IMR-90 (cell line): Measurements from ENCODE around the gene CGRRF1. TPM values are rescaled to one million over a fixed set of nuclear protein-coding genes. Genes with fewer than 3 reads are reported as not detected.

Experiments
- ATAC-seq: fragments of 200-7000 bp; cut with Tn5 transposase; 2 replicates; pipeline ENCODE4 v1.9.1; 2020; ENCODE audit warnings: low read depth, mild to moderate bottlenecking, moderate library complexity
- BruUV-seq: library from RNA; stranded (reverse); fragments of 400-500 nt; replicated peaks from 2 replicates; lab custom pipeline; 2021; lab: Mats Ljungman, UMichigan
- CTCF ChIA-PET: fragments of 300-600 bp; formaldehyde crosslinking; extraction: SDS; loops from one replicate; lab custom pipeline; 2021; ENCODE audit warnings: antibody characterized with exemption; lab: Yijun Ruan, JAX
- POLR2A ChIA-PET: fragments of 300-600 bp; sonication (Branson Sonifier 250); formaldehyde crosslinking; loops from one replicate; lab custom pipeline; 2022; ENCODE audit warnings: antibody characterized with exemption; ENCODE audit not compliant: unreplicated experiment; lab: Charles Lee
- DNase-seq: peaks from one replicate; pipeline ENCODE4 v3.0.0; 2013
- H2AFZ ChIP-seq: replicated peaks from 2 replicates; pipeline ENCODE3; 2013; ENCODE audit warnings: low read length, mild to moderate bottlenecking; ENCODE audit not compliant: poor library complexity
- H2AK5ac ChIP-seq: 2 replicates; pipeline ENCODE4 v1.6.1; 2013; ENCODE audit warnings: low read depth, low read length, inconsistent platforms
- H2AK9ac ChIP-seq: replicated peaks from 2 replicates; pipeline ENCODE3; 2013; ENCODE audit warnings: mild to moderate bottlenecking, low read depth, low read length, moderate library complexity; ENCODE audit not compliant: poor library complexity
- H2BK120ac ChIP-seq: 2 replicates; pipeline ENCODE4 v1.6.1; 2013; ENCODE audit warnings: low read depth, low read length, inconsistent platforms
- H2BK15ac ChIP-seq: 3 replicates; pipeline ENCODE4 v1.6.1; 2013; ENCODE audit warnings: low read depth, low read length, inconsistent platforms
- H2BK20ac ChIP-seq: 2 replicates; pipeline ENCODE4 v1.6.1; 2013; ENCODE audit warnings: low read depth, mild to moderate bottlenecking, inconsistent platforms, low read length, moderate library complexity
- H2BK5ac ChIP-seq: 2 replicates; pipeline ENCODE4 v1.6.1; 2013; ENCODE audit warnings: mild to moderate bottlenecking, low read depth, low read length, inconsistent platforms; ENCODE audit not compliant: poor library complexity, severe bottlenecking
- H3K14ac ChIP-seq: replicated peaks from 2 replicates; pipeline ENCODE4 v1.6.1; 2013; ENCODE audit warnings: low read depth, low read length, inconsistent platforms
- H3K18ac ChIP-seq: 2 replicates; pipeline ENCODE4 v1.6.1; 2013; ENCODE audit warnings: low read depth, low read length, control low read depth
- H3K23ac ChIP-seq: 2 replicates; pipeline ENCODE4 v1.6.1; 2013; ENCODE audit warnings: low read depth, low read length, inconsistent platforms
- H3K27ac ChIP-seq: 2 replicates; pipeline ENCODE4 v1.5.1; 2013; ENCODE audit warnings: mild to moderate bottlenecking, control low read depth, low read length; ENCODE audit not compliant: insufficient read depth
- H3K27me3 ChIP-seq: 2 replicates; pipeline ENCODE4 v1.6.1; 2013; ENCODE audit warnings: low read length; ENCODE audit not compliant: control insufficient read depth, insufficient read depth
- H3K36me3 ChIP-seq: 2 replicates; pipeline ENCODE4 v1.6.1; 2013; ENCODE audit warnings: low read length, mixed read lengths; ENCODE audit not compliant: control insufficient read depth, insufficient read depth
- H3K4ac ChIP-seq: 2 replicates; pipeline ENCODE4 v1.6.1; 2013; ENCODE audit warnings: low read depth, low read length, inconsistent platforms
- H3K4me1 ChIP-seq: 2 replicates; pipeline ENCODE4 v1.6.1; 2013; ENCODE audit warnings: low read length, mixed read lengths; ENCODE audit not compliant: control insufficient read depth, insufficient read depth
- H3K4me2 ChIP-seq: 2 replicates; pipeline ENCODE4 v1.6.1; 2013; ENCODE audit warnings: low read depth, mild to moderate bottlenecking, control low read depth, low read length, moderate library complexity
- H3K4me3 ChIP-seq: 2 replicates; pipeline ENCODE4 v1.5.1; 2013; ENCODE audit warnings: low read depth, mild to moderate bottlenecking, control low read depth, low read length, moderate library complexity; ENCODE audit not compliant: insufficient read depth
- H3K56ac ChIP-seq: 2 replicates; pipeline ENCODE4 v1.6.1; 2013; ENCODE audit warnings: low read length, inconsistent platforms; ENCODE audit not compliant: insufficient read depth; ENCODE audit errors: extremely low read depth
- H3K79me1 ChIP-seq, 2 experiments: 2 replicates each; pipeline ENCODE4 v1.6.1; 2013; ENCODE audit warnings: low read length in 2 of 2, inconsistent platforms in 1 of 2, low read depth in 1 of 2
- H3K9ac ChIP-seq: 2 replicates; pipeline ENCODE4 v1.6.1; 2013; ENCODE audit warnings: low read depth, low read length, control low read depth
- H3K9me1 ChIP-seq: 2 replicates; pipeline ENCODE4 v1.6.1; 2013; ENCODE audit warnings: low read length, inconsistent platforms; ENCODE audit not compliant: insufficient read depth
- H3K9me3 ChIP-seq: 2 replicates; pipeline ENCODE4 v1.6.1; 2013; ENCODE audit warnings: low read length; ENCODE audit not compliant: control insufficient read depth, insufficient read depth
- H4K20me1 ChIP-seq: 2 replicates; pipeline ENCODE4 v1.6.1; 2013; ENCODE audit warnings: low read length, inconsistent platforms; ENCODE audit not compliant: insufficient read depth
- H4K5ac ChIP-seq: 2 replicates; pipeline ENCODE4 v1.6.1; 2013; ENCODE audit warnings: mild to moderate bottlenecking, low read depth, low read length, control low read depth
- H4K8ac ChIP-seq, 2 experiments: 2 replicates each; pipeline ENCODE4 v1.6.1; 2013; ENCODE audit warnings: low read depth in 2 of 2, low read length in 2 of 2, control low read depth in 1 of 2, inconsistent platforms in 1 of 2
- H4K91ac ChIP-seq: 2 replicates; pipeline ENCODE4 v1.6.1; 2013; ENCODE audit warnings: low read depth, low read length, inconsistent platforms; ENCODE audit not compliant: insufficient read depth
- FOS ChIP-seq: fragments of 150-350 bp; IDR thresholded peaks from 2 replicates; pipeline ENCODE4 v1.6.1; 2016; ENCODE audit warnings: low read depth, low read length
- MAFK ChIP-seq: IDR thresholded peaks from 2 replicates; pipeline ENCODE4 v1.6.1; 2012; ENCODE audit warnings: low read depth, low read length, improper control_type of control experiment
- WGBS, 2 experiments: methylation state at CpG; one replicate each; pipeline versions ENCODE4 v1.1.5 to v1.1.7; 2013; ENCODE audit warnings: missing lambda C conversion rate in 2 of 2; ENCODE audit not compliant: insufficient read length in 1 of 2; ENCODE audit errors: extremely low coverage in 2 of 2; 5-methylcytosine and 5-hydroxymethylcytosine counted together
- dilution Hi-C: fragments of 300-500 bp; cut with HindIII; formaldehyde crosslinking; loops from one replicate; pipeline ENCODE4 v1.14.3; 2018; ENCODE audit warnings: low sequenced_read_pairs; ENCODE audit not compliant: unreplicated experiment
- in situ Hi-C: fragments of 300-500 bp; cut with MboI; formaldehyde crosslinking; loops from 3 replicates; pipeline ENCODE4 v1.14.3; 2019; ENCODE audit warnings: low sequenced_read_pairs, inconsistent platforms, mixed read lengths
- intact Hi-C: fragments of 100-400 bp; cut with micrococcal nuclease; formaldehyde crosslinking; loops from 2 replicates; pipeline ENCODE4 v1.10.0; 2022
- polyA plus RNA-seq, 3 experiments: library from polyadenylated mRNA; depleted of rRNA; stranded (reverse); fragments of >200 nt; gene quantifications; 2 replicates each; pipeline ENCODE4 v1.2.3, GENCODE V29; 2012; ENCODE audit warnings: low replicate concordance in 1 of 3
- total RNA-seq: library from RNA; depleted of rRNA; stranded (reverse); fragments of >200 nt; gene quantifications from 2 replicates; pipeline ENCODE4 v1.2.3, GENCODE V29; 2012

Gene CGRRF1
- total and polyA plus RNA-seq, 2 of the 4 experiments (the other 2 are of a cell fraction), result 6.0 to 13.8 TPM

DNA sequence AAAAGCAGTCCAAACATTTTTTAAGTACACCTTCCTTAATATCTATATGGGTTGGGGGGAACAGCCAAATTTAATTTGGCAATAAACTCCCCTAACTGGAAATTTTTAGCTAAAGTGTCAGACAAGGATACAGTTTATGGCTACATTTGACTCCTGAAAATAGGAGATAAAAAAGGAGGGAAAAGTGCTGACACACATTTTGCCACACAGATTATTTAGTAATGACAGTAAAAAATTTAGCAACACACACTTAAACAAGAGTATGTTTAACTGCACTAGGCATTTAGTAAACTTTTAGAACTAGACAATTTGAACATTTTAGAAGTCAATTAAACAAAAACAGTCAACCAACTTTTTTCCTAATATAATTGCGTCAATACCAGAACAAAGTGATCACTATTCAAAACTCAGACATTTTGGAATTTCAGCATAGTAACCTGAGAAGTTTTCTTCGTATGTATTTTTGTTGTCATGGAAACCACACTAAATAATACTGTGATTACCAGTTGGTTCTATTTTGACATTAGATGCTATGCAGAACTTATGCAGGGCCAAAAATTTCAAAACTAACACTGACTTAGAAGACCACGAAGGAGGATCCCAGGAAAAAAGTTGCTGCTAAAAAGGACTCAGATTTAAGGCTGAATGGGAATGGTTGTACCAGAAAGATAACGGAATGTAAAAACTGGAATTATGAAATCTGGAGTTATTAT, 34.4 kb upstream of the CGRRF1 start:
- Histone ChIP-seq H3K4me3 (no peak overlapping the region), H3K9me3 (no peaks in the 10 kb centered on the region), H3K9ac (no peak overlapping the region), H4K5ac (no peak overlapping the region), H3K56ac (no peak overlapping the region), H3K14ac (no peak overlapping the region), H2AFZ (no peak overlapping the region), H3K18ac (no peak overlapping the region), H2BK5ac (no peak overlapping the region), H3K23ac (no peak overlapping the region), H3K27ac (no peak overlapping the region), H3K4ac (no peak overlapping the region), H2BK20ac (no peak overlapping the region), H2BK120ac (no peak overlapping the region), H3K27me3 (no peaks in the 10 kb centered on the region), H4K20me1 (no peaks in the 10 kb centered on the region), H3K4me1 (no peaks in the 10 kb centered on the region), H3K36me3 (peaks cover 8% of the 10 kb centered on the region), H3K79me1 (peaks cover 6 to 7% of the 10 kb centered on the region in 2 experiments), H2AK5ac (no peak overlapping the region), H3K9me1 (no peaks in the 10 kb centered on the region), H4K91ac (no peak overlapping the region), H2BK15ac (no peak overlapping the region), H3K4me2 (no peak overlapping the region), H2AK9ac (no peak overlapping the region), H4K8ac (no peak overlapping the region)
- peak; percentile 40 for TF ChIP-seq MAFK
- no peak for TF ChIP-seq FOS
- ATAC-seq (no peak), DNase-seq (peak; percentile 21)
- WGBS, 2 experiments, result 70% methylated on average over 2 of the region's 4 CpGs; no CpG with 5 or more reads in 1 of the 2 experiments
- no TSS peak for BruUV-seq
- ChIA-PET CTCF (no interaction called here), POLR2A (no interaction called here)
- intact Hi-C loops, result no loop called here
- in situ Hi-C loops, result no loop called here
- dilution Hi-C loops, result no loop called here
